Body of pancreas (tissue), 4 donors: ENCODE measurements around the gene ZRSR2. TPM values are rescaled to one million over a fixed set of nuclear protein-coding genes. Genes with fewer than 3 reads are reported as not detected.
A peak's percentile ranks its signal among the peaks of the same experiment; 100 is the strongest.
"Not testable (repeated sequence)": the region's sequence is repeated elsewhere in the genome, so short reads cannot be mapped to it uniquely, and the experiment has no call there.

Experiments used
- ATAC-seq: fragments of 150-250 bp; one replicate; pipeline ENCODE4 v1.9.1; 2016
- DNase-seq, 4 donors: peaks; one replicate each; pipeline ENCODE4 v3.0.0-alpha.2; 2019
- H3K27ac ChIP-seq, 4 donors: fragments of 200-600 bp; sonication (generic); 1 replicate in 3 of 4; 2 replicates in 1 of 4; pipeline versions ENCODE4 v1.5.1 to v1.6.1; 2016 to 2019; ENCODE audit warnings: mild to moderate bottlenecking in 1 of 4, mixed read lengths in 1 of 4, moderate library complexity in 1 of 4
- H3K27me3 ChIP-seq, 2 donors: fragments of 200-600 bp; sonication (generic); one replicate each; pipeline ENCODE4 v1.6.0; 2016; ENCODE audit warnings: mild to moderate bottlenecking in 1 of 2
- H3K36me3 ChIP-seq, 2 donors: fragments of 200-600 bp; sonication (generic); replicated peaks in 1 of 2; 2 replicates each; pipeline ENCODE4 v1.5.1; 2016; ENCODE audit warnings: low read depth in 2 of 2; ENCODE audit not compliant: insufficient read depth in 1 of 2
- H3K4me1 ChIP-seq: fragments of 200-600 bp; sonication (generic); one replicate; pipeline ENCODE4 v1.6.0; 2016
- H3K4me3 ChIP-seq, 2 donors: fragments of 200-600 bp; sonication (generic); 1 replicate in 1 of 2; 2 replicates in 1 of 2; pipeline ENCODE4 v1.5.1; 2016 to 2019
- H3K9me3 ChIP-seq, 3 donors: fragments of 200-600 bp; sonication (generic); 1 replicate in 2 of 3; 2 replicates in 1 of 3; pipeline ENCODE4 v1.5.1; 2016
- CTCF ChIP-seq, 7 experiments: fragments of 450-650 bp in 4 of 7; fragments of 200-600 bp in 3 of 7; sonication (generic) in 3 of 7; IDR thresholded peaks; one replicate each; pipeline ENCODE4 v1.5.1; 2016 to 2019; ENCODE audit warnings: antibody characterized with exemption in 7 of 7
- POLR2A ChIP-seq, 3 donors: fragments of 450-650 bp; IDR thresholded peaks; one replicate each; pipeline ENCODE4 v1.6.1; 2016; ENCODE audit warnings: antibody characterized with exemption in 3 of 3, mild to moderate bottlenecking in 2 of 3
- WGBS, 2 donors: methylation state at CpG; one replicate each; pipeline ENCODE4 v1.1.5; 2017; 5-methylcytosine and 5-hydroxymethylcytosine counted together
- intact Hi-C: fragments of 100-400 bp; cut with DNase I; formaldehyde crosslinking; loops from one replicate; pipeline ENCODE4 v1.15.1; 2023
- total RNA-seq, 2 donors: library from RNA; depleted of rRNA; stranded (reverse); fragments of >200 nt; gene quantifications; one replicate each; pipeline ENCODE4 v1.1.0, GENCODE V29; 2016

The ZRSR2 gene
- total RNA-seq, 2 donors from 2014 or later, result 5.7 to 9.2 TPM

- H3K9me3 ChIP-seq, result no peaks in the 10 kb centered on the region
- 80 to 94% methylated on average over 2 of the region's 2 CpGs for WGBS, 2 donors
- TF ChIP-seq CTCF (IDR thresholded peaks at IDR 0.05), result no peak
- TF ChIP-seq POLR2A (IDR thresholded peaks at IDR 0.05), result no peak
These were observed 35.2 kb upstream of the ZRSR2 start for GRCh38 chrX:15755091-15755490.

GRCh38 chrX:15758140-15758539 is 32.1 kb upstream of the ZRSR2 start:
- no peak overlapping the region for H3K4me3 ChIP-seq
- ATAC-seq (no peak), DNase-seq (no peak)
- H3K36me3 ChIP-seq, result no peaks in the 10 kb centered on the region
- intact Hi-C loops, result no loop called here
- WGBS, 2 donors, result 50 to 67% methylated on average over 1 to 4 of the region's 4 CpGs
- H3K27ac ChIP-seq, result no peak overlapping the region
- H3K9me3 ChIP-seq, result no peaks in the 10 kb centered on the region
- H3K27me3 ChIP-seq, result no peaks in the 10 kb centered on the region
- TF ChIP-seq POLR2A (IDR thresholded peaks at IDR 0.05) (no peak), CTCF (IDR thresholded peaks at IDR 0.05) (no peak)
- H3K4me1 ChIP-seq, result no peaks in the 10 kb centered on the region

More at GRCh38 chrX:15755091-15755490, 35.2 kb upstream of the ZRSR2 start:
- ATAC-seq (no peak), DNase-seq (no peak)
- Histone ChIP-seq H3K27ac (no peak overlapping the region), H3K36me3 (no peaks in the 10 kb centered on the region), H3K4me1 (no peaks in the 10 kb centered on the region), H3K27me3 (no peaks in the 10 kb centered on the region), H3K4me3 (no peak overlapping the region)
- intact Hi-C loops, result no loop called here

- H3K4me1 ChIP-seq, ATAC-seq, H3K36me3 ChIP-seq, H3K27ac ChIP-seq, DNase-seq, H3K9me3 ChIP-seq, H3K27me3 ChIP-seq, H3K4me3 ChIP-seq, intact Hi-C loops: not testable (repeated sequence)
- WGBS, 2 donors, result 73 to 89% methylated on average over 4 to 6 of the region's 6 CpGs
These were observed 30.4 kb upstream of the ZRSR2 start for GRCh38 chrX:15759886-15760285.

- no peaks in the 10 kb centered on the region for H3K27me3 ChIP-seq
- DNase-seq (peak in 2 of 4 donors; percentile 5 to 20), ATAC-seq (no peak)
- no peaks in the 10 kb centered on the region for H3K9me3 ChIP-seq
- no peak overlapping the region for H3K4me3 ChIP-seq
- H3K36me3 ChIP-seq, result no peaks in the 10 kb centered on the region
- TF ChIP-seq CTCF (IDR thresholded peaks at IDR 0.05) (peak; percentile 17 to 53 (median 38)), POLR2A (IDR thresholded peaks at IDR 0.05) (no peak)
- H3K27ac ChIP-seq, result no peak overlapping the region
- intact Hi-C loops, result no loop called here
- H3K4me1 ChIP-seq, result no peaks in the 10 kb centered on the region
- WGBS, 2 donors, result 74 to 83% methylated on average over 6 to 8 of the region's 8 CpGs
These were observed 28.6 kb upstream of the ZRSR2 start for GRCh38 chrX:15761564-15762191.

- H3K4me3 ChIP-seq, result no peak overlapping the region
- 75 to 77% methylated on average over 3 to 4 of the region's 4 CpGs for WGBS, 2 donors
- DNase-seq (no peak), ATAC-seq (no peak)
- intact Hi-C loops, result no loop called here
- no peaks in the 10 kb centered on the region for H3K36me3 ChIP-seq
- no peak overlapping the region for H3K27ac ChIP-seq
- no peaks in the 10 kb centered on the region for H3K27me3 ChIP-seq
- H3K4me1 ChIP-seq, result no peaks in the 10 kb centered on the region
- TF ChIP-seq CTCF (IDR thresholded peaks at IDR 0.05) (no peak), POLR2A (IDR thresholded peaks at IDR 0.05) (no peak)
- H3K9me3 ChIP-seq, result no peaks in the 10 kb centered on the region
These were observed 20.9 kb upstream of the ZRSR2 start for GRCh38 chrX:15769300-15769954.
